SK-N-MC (cell line): ENCODE measurements around the gene TAF11L14.

Experiments used
- EZH2 ChIP-seq: fragments of 200-600 bp; sonication (generic); IDR thresholded peaks from one replicate; pipeline ENCODE4 v1.6.1; 2017; ENCODE audit warnings: antibody characterized with exemption
- POLR2AphosphoS5 ChIP-seq: IDR thresholded peaks from 2 replicates; pipeline ENCODE4 v1.6.1; 2012; ENCODE audit warnings: mild to moderate bottlenecking, low read depth, low read length, borderline replicate concordance

GRCh38 chr5:17679597-17680203, 45.4 kb downstream of the TAF11L14 start:
- TF ChIP-seq EZH2: no peak
- no peak for TF ChIP-seq POLR2AphosphoS5
